Measurements from ENCODE around the gene ZNF224.

Gene ZNF224

GRCh38 chr19:44131955-44132354, 37.8 kb downstream of the ZNF224 start:
- DNase-seq (ENCODE audit: low spot score): no peak

- DNase-seq (ENCODE audit: low spot score): peak; percentile 80
These were observed 47.3 kb downstream of the ZNF224 start, which contains the start of gene ZNF234 for GRCh38 chr19:44141191-44142058. TSS of gene ZNF234 (plus strand) at chr19:44141554. CDS start at chr19:44144633, 3,079 bp downstream.

DNA sequence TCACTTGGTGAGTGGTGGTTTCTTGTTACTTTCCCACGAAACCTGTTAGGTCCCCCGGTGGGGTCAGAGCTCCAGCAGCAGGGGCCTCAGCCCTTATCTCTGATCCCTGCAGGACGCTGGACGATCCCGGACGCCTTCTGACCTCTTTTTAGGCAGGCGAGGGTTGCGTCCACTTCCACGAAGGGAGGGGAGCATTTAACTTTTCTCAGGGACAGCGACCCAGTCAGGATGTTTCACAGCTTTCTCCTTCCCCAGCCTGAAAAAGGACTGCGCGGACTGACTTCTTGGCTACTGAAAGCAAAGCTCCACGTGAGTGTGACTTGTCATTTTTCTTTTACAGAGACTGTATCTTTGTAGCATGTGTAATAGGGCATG, 47.9 kb downstream of the ZNF224 start:
- no peak for DNase-seq (ENCODE audit: low spot score)

- DNase-seq (ENCODE audit: low spot score): no peak
These were observed 55.6 kb downstream of the ZNF224 start for GRCh38 chr19:44149776-44150175.

- no peak for DNase-seq (ENCODE audit: low spot score)
These were observed 57.3 kb downstream of the ZNF224 start for GRCh38 chr19:44151491-44151890.

DNA sequence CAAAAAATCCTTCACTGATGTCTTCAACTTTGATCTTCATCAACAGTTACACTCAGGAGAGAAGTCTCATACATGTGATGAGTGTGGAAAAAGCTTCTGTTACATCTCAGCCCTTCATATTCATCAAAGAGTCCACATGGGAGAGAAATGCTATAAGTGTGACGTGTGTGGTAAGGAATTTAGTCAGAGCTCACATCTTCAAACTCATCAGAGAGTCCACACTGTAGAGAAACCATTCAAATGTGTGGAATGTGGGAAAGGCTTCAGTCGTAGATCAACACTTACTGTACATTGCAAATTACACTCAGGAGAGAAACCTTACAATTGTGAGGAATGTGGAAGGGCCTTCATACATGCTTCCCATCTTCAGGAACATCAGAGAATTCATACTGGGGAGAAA, 62.3 kb downstream of the ZNF224 start:
- DNase-seq (ENCODE audit: low spot score): no peak

Data from HuH-7 (cell line).